Fibroblast of the conjunctiva (primary cell): ENCODE results near the gene IMPACT.
A peak's percentile ranks its signal among the peaks of the same experiment; 100 is the strongest.

Experiments used
- DNase-seq: peaks from one replicate; pipeline ENCODE4 v3.0.0-alpha.2; 2010; ENCODE audit warnings: low read depth

IMPACT gene

DNA sequence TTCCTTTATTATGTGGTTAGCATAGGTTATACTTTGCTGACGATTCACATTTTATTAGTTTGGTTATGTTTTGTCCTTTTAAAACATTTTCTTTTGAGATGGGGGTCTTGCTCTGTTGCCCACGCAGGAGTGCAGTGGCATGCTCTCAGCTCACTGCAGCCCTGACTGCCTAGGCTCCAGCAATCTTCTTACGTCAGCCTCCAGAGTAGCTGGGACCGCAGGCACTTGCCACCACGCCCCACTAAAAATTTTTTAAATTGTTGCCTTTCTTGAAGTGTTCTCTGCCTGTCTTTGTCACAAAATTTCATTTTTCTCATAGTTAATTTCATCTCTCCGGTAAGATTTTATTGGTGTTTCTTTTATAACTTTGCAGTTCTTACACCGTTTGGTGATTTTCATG, 52.9 kb downstream of the IMPACT start:
- no peak for DNase-seq

DNA sequence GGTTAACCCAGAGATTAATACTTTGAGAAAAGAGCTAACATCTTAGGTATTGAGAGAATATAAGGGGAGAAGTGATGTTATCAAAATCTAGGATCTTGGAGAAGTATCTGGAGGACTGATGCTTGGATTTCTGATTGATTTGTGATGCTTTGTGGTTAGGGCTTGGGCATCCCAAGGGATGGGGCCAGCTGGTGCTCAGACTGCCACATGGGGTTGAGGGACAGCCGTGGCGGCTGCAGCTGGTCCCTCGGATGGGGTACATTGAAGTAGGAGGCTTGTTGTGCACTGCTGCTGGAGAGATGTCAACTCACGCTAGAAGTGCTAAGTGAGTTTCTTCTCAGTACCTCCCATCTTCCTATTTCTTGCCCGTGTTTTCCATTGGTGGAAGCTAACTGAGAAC, 56.4 kb downstream of the IMPACT start:
- no peak for DNase-seq

DNA sequence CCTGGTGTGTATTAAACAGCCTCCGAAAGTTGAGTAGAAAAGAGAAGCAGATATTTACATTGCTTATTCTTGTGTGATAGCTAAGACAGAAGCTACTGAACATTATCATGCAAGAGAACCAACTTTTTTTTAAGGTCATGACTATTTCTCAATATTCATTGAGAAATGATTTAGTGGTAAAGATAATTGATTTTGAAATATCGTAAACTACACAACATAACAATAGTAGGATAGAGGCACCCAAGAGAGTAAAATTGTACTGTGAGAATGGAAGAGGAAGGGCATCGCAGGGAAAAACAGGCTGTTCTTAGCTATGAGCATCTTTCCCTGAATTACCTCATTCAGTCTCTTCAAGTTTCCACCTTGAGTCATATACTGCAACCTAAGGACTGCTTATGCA, 59.2 kb downstream of the IMPACT start:
- DNase-seq = no peak

DNA sequence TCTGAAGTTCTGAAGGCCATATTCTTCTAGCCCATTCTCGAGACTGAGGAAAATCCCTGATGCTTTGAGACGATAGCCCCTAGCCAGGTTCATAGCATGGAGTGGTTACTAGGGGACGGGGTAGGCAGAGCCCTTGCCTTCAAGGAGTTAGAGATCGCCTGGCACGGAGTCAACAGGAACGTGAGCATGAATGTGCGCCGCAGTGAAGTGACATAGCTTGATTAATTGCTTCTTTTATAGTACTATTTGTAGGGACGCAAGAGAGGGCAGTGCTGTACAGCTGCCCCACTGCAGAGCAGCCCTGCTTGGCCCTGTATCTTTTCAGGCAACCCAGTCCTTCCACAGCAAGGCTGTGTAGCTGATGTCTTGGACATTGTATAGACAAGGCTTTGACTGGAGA, 60.2 kb downstream of the IMPACT start:
- no peak for DNase-seq

DNA sequence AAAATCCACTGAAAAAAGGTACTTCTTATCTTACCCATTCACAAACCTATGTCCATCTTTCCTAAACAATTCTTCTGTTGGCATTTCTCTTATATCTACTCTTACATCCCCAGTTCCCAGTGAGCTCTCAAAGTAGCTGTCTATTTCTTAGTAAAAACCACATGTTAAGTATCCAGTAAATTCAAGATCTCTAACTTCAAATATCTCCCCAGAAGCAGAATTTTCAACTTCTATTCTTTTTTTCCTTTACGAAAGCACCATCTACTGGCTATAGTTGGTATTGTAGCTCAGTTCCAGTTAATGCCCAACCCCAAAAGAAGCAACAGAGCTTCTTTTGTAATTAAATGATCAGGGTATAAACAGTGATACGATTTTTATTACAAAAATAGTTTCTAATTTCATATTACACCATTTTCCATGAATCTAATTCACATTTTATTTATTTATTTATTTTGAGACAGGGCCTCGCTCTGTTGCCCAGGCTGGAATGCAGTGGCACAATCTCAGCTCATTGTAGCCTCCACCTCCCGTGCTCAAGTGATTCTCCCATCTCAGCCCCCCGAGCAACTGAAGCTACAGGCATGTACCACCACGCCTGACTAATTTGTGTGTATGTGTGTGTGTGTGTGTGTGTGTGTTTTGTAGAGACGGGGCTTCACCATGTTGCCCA, 62.5 kb downstream of the IMPACT start:
- peak; percentile 16 for DNase-seq

DNA sequence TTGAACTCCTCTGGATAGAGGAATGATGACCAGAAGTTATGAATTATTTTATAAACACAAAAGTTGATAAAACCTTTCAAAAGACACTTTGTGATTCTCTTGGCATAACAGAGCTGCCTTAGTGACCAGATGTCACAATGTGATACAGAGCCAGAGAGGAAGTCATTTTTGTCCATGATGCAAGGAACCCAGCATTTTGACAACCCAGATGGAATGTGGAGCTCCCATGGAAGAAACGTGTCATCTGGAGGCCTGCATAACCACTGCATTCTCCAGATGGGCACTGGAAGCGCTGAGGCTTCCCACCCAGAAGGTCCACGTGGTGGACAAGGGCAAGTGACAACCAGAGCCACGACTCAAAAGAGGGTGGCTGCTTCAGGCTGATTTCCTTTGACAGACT, 64.1 kb downstream of the IMPACT start:
- no peak for DNase-seq

DNA sequence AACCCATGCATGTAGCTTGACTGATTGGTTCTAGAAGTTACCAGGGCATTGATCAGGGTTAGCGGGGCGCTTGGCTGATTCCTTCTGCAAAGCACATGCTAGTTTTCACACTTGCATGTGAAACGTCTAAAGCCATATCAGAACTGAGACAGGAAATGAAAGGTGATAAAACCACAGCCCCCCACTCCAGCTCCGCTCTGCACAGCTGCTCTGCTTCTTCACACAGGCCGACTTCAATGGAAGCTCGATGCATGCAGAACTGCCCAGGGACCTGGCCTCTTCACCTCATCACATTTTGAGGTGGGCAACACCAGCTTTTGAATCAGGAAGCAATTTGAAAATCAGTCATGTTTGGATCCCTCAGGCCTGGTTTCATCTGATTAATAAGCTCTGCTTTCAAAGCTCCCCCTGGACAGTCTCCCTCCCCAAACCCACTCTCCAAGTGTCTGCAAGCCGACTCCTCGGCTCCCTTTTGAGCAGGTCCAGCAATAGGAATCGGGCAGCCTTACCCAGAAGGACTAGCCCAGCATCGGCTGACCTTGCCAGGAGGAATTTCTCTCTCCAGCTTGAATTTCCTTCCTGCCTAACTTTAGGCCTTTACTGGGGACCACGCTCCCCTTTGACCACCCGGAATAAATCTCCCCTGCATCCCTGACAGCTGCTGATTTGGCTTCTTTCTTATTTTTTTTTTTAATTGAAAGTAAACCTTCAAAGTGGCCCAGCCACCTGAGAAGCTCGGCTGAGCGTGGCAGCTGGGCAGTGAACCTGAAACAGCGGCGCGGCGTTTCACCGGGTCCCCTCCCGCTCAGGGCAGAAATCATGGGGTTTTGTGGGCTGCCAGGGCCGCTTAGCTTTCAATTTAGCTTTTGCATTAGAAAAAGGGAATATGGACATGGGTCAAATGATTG, 65.7 kb downstream of the IMPACT start:
- no peak for DNase-seq

DNA sequence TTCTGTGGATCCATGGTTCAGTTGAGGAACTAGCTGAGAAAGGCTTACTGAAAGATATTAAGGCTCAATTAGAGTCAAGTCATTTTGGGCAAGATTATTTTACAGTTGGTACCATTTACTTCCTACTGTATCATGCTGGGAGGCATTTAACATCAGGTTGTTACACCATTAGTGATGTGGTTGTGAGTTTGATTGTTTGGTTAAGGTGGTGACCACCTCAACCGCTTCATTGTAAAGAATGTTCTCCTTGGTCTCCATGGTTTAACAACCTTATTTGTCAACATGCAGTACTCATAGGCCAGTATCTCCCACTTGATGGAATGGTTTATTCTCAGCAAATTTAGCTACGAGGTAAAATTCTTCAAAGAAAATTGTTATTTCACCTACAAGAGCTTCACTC, 68.1 kb downstream of the IMPACT start:
- DNase-seq = no peak

DNA sequence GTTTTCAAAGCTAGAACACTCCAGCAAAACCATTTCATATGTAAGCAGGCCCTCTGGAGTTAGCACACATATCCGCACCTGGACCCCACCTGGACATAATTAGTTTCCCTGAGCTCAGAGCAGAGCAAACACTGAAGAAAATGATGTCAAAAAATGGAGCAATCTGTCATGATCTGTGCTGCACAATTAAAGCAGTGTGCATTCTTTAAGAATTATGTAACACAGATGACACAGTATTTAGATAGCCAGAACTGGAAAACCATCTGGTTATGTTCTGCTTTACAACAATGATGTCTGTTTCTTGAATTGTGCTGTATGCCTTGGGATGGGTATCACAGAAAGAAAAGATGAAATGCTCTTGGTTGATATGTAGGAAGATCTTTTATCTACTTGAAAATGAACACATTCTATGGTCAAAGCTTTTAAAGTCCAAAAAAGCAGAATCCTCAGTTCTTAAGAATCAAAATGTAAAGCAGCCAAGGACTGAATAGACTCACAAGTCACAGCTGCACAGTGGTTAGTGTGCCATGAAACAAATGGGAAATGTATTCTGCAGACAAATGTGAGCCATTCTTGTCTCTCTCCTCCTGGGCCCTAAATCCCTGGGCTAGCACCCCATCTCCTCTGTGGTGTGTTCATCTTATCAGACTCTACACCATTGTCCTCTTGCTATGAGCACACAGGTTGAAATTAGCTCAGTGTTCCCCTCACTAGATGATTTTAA, 70.7 kb downstream of the IMPACT start:
- no peak for DNase-seq

DNA sequence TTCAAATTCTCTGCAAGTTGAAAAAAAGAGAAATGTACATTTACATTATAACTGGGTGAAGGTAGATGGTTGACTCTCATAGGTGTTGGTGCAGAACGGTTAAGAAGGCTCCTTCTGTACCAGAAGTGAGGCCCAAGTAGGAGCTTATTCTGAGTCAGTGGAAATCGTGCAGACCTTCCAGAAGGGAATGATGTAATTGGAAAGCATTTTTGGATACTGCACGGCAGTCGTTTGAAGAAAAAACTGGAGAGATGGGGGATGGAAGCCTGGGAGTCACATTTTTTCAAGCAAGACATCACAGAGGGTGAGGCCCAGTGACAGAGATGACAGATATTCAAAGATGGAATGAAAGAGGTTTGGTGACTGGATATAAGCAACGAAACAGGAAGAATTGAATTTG, 73.3 kb downstream of the IMPACT start:
- DNase-seq = no peak

DNA sequence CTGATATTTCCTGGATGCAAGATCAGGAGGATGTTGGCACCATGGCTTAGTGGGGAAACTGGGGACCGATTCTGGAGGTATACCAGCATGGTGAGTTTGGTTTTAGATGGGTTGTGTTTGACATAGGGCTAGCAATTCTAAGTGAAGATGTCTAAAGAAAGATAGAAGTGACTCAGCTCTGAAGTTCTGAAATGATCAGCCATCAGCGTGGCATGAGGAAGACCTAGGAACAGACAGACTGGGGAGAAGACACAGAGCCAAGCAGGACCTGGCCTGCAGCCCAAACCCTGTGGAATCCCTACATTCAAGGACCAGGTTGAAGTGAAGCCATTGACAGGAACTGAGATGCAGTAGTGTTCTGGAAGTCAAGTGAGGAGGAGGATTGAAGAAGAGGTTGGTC, 73.7 kb downstream of the IMPACT start:
- no peak for DNase-seq

DNA sequence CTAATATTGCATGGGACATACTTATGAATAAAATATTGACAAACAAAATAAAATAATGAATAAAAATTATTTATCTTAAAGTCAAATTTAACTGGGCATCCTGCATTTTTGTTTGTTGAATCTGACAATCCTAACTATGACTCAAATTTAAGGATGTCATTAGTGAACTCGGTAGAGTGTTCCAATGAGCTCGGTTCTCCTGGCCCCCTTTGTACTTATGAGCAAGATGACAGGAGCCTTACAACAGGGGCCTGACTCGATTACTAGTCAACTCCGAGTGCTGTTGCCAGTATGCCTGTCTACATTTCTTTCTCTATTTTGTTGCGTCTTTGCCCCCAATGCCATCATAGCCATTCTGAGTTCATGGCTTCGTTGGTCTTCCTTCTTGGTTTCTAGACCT, 74.3 kb downstream of the IMPACT start:
- no peak for DNase-seq

DNA sequence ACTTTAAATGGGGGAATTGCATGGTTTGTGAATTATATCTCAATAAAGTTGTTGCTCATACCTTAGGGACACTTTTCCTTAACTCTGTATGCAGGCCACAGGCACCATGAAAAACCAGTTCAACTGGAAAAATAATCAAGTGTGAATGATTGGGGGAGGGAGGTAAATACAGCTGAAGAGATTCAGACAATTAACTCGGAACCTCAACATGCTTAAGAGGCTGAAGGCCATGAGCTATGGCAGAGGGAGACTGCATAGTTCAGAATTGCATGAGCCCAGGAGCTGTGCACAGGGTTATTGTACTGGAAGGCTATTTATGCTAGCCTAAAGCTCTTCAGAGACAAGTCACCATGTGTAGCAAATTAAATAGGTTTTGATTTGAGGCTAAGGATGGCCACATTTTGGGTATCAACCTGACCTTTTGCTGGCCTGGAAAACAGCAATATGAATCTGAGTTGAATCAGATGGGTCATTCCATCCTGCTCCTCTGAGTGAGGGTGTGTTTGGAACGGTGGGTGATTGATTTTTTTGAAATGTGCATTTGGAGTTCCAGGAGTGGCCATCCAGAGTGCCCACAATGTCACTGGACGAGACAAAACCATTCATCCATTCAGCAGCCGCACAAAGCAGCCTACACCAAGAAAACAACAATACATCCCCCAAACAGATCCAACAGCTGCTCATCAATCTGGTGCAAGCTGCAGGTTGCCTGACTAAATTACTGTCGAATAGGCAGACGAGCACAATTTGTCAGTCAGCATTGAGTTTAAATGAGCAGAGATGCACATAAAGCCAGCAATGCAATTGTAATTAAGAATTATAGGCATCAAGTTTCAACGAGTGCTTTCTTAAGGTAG, 76.4 kb downstream of the IMPACT start:
- DNase-seq = no peak
